SK-MEL-5 (cell line): ENCODE data around the gene TMEM255B. TPM values are rescaled to one million over a fixed set of nuclear protein-coding genes. Genes with fewer than 3 reads are reported as not detected.
A peak's percentile ranks its signal among the peaks of the same experiment; 100 is the strongest.
"Not testable (repeated sequence)": the region's sequence is repeated elsewhere in the genome, so short reads cannot be mapped to it uniquely, and the experiment has no call there.

Experiments
- DNase-seq: peaks from one replicate; pipeline ENCODE4 v3.0.0-alpha.2; 2016; ENCODE audit warnings: low read depth, low spot score
- in situ Hi-C: cut with HindIII; loops from 2 replicates; pipeline ENCODE4 v1.10.0; 2016; ENCODE audit warnings: low sequenced_read_pairs, high pct_unique_total_duplicates, low pct_unique_long_range_greater_than_20kb
- total RNA-seq: library from RNA; depleted of rRNA; stranded (reverse); fragments of >200 nt; shearing (Covaris generic); gene quantifications from 2 replicates; pipeline ENCODE4 v1.2.3, GENCODE V29; 2014

The TMEM255B gene
- total RNA-seq, 1 experiment from 2014 or later = 0.48 TPM

DNA sequence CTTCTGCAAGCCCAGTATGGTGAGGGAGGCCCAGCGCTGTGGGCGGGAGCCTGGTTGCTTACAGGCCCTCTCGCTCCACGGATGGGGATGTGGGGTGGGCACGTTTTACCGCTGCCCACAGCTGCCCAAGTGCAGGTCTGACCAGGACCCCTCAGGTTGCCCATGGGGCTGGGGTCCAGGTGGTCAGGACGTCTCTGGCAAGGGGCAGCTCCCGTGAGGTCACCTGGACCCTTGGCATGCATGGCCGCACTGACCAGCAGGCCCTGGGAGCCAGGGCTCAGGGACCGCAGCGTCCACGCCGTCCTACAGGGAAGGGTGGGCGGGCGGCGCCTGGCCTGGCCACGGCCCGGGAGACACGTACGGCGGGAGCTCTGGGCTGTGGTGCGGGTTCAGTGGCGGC, 72.0 kb downstream of the TMEM255B start:
- in situ Hi-C loops = no loop called here
- DNase-seq = no peak

DNA sequence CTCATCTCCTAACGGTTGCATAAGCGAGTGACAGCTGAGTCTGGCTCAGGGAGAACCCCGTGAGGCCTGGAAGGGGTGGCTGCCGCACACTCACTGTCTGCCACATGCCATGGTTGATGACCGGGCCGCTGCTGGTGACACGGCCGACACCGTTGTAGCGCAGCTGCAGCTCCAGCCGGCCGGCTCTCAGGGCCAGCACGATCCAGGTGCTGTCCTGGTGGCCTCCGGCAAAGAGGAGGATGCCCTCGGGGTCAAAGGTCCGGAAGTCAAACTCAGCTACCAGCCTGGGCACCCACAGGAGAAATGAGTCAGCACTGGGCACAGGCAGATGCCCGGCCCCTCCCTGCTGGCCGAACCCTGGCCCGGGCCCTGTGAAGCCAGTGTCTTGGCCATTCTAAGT, 73.2 kb downstream of the TMEM255B start:
- in situ Hi-C loops = no loop called here
- DNase-seq = no peak

DNA sequence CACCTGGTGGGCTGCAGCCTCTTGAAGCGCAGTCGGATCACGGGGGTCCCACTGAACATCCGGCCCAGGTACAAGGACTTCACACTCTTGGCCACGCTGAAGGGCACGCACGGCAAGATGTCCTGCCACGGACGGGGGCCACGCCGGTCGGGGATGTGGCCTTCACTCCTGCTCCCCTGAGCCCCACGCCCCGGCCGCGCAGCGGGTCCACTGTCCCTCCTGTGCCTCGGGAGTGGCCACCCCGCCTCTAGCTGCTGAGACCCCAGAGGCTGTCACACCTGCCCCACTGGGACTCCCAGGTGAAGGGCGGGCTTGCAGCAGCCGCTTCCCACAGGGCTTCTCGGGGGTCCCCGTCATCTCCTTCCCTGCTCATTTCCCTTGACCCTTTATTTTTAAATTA, 73.6 kb downstream of the TMEM255B start:
- no peak for DNase-seq

DNA sequence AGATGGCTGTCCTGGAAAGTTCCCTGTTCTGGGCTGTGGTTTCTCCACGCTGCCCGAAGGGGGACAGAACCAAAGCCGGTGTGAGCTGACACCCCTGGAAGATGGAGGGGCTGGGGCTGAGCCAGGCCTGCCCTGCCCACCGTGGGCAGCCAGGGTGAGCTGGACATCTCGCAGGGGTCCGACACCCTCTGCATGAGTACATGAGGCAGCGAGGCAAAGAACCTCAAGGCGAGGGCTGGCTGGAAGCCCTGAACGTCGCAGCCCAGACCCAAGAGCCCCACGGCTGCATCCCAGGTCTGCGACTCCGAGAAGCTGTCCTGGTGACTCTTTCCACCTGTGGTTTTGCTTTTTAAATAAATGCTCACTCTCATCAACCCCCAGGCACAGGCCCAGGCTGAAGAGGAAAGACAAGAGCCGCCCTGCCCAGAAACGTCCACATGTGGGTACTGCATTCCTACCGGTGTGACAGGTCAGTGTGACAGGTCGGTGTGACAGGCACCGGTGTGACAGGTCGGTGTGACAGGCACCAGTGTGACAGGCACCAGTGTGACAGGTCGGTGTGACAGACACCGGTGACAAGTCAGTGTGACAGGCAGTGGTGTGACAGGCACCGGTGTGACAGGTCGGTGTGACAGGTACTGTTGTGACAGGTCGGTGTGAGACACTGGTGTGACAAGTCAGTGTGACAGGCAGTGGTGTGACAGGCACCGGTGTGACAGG, 74.2 kb downstream of the TMEM255B start:
- DNase-seq = no peak
- in situ Hi-C loops = no loop called here

More for the DNA sequence above, 73.6 kb downstream of the TMEM255B start:
- in situ Hi-C loops = no loop called here

DNA sequence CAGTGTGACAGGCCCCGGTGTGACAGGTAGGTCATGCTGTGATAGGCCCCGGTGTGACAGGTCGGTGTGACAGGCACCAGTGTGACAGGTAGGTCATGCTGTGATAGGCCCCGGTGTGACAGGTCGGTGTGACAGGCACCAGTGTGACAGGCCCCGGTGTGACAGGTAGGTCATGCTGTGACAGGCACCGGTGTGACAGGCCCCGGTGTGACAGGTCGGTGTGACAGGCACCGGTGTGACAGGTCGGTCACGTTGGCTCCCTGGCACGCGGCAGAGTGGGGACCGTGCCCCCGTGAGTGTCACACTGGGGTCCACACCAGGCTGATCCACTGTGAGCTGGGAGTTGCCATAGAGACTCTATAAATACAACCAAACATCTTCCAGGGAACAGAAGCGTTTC, 75.0 kb downstream of the TMEM255B start:
- DNase-seq, in situ Hi-C loops: not testable (repeated sequence)

DNA sequence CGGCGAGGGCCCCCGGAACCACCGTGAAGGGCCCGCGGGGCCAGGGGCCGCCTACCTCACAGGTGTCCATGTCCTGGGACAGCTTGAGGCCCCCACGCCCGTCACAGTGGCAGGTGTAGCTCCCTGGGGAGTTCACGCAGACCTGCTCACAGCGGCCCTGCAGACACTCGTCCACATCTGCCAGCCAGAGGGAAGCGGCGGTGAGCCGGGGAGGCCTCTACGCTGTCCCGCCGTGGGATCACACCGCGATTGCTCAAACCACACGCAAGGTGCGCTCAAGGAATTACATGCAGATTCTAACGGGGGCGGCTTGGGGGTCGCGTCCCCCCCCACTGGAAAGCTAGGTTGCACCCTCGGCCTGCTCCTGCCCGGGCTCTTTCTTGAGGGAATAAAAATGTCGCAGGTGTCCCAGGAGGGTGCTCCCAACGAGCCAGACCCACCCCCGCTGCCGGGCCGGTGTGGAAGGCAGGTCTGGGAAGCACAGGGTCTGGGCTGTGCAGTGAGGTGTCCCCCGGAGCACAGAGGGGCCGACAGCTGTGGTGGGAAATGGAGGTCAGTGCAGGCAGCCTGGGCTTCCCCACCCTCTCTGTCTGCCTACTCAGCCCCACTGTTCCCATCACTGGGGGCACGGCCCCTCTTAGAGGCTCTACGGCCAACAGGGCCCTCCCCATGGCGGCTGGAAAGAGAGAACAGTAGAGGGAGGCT, 75.6 kb downstream of the TMEM255B start:
- in situ Hi-C loops = no loop called here
- DNase-seq = no peak

DNA sequence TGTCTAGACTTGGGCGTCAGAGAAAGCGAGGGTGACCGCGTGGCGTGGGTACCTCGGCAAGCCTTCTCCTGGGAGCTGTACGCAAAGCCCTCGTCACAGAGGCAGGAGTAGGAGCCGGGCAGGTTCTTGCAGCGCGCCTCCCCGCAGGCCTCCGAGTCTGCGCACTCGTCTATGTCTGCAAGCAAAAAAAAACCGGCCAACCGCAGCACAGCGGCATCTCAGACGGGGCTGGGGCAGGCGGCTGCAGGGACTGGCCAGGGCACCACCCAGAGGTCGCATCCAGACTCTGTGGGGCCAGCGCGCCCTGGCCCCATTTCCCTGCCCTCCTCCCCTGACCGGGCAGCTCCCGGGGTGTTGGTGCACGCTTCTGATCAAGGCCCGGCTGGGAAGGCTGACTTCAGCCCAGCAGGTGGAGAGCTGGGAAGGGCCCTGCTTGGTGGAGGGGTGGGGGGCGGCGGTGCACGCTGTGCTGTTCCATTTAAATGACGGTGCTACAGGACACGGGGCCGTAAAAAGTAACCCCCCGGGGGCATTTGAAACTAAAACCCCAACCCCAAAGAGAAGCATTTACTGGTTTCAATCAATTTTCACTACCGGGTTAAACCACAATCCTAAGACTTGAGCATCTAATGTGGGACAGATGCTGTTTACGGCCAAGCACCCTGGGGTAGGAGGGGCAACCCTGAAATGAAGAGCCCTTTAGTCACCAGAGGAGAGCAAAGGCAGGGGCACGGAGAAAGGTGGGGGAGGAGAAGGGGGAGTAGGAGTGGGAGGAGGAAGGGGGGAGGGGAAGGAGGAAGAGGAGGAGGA, 76.6 kb downstream of the TMEM255B start:
- DNase-seq = no peak
- in situ Hi-C loops = no loop called here

DNA sequence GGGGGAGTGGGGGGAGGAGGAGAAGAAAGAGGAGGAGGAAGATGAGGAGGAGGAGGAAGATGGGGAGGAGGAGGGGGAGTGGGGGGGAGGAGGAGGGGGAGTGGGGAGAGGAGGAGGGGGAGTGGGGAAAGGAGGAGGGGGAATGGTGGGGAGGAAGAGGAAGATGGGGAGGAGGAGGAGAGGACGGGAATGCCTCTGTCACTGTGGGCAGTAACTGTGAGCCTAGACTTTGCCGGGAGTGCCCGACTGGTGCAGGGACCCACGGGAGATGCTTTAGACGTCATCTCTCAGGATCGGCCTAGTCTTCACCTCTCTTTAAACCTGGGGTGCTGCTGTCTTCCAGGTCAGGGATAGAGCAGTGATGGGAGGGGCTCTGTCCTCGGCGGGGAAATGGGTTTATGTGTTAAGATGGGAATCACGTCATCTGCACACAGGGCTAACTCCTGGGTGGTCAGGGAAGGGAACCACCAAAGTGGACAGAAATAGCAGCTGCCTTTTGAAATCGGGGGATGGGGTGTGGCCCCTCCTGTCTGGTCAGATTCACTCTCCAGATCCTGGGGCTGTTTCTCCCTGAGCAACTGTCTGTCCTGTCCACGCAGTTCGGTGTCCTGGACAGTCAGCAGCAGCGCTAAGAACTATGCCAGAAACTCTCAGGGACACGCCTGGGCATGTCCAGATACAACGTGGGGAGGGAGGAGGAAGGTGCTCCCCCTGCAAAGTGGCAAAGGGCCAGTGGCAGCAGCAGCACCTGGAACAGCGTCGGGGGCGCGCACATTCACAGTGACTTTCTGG, 77.9 kb downstream of the TMEM255B start:
- in situ Hi-C loops = no loop called here
- DNase-seq = peak; percentile 40

DNA sequence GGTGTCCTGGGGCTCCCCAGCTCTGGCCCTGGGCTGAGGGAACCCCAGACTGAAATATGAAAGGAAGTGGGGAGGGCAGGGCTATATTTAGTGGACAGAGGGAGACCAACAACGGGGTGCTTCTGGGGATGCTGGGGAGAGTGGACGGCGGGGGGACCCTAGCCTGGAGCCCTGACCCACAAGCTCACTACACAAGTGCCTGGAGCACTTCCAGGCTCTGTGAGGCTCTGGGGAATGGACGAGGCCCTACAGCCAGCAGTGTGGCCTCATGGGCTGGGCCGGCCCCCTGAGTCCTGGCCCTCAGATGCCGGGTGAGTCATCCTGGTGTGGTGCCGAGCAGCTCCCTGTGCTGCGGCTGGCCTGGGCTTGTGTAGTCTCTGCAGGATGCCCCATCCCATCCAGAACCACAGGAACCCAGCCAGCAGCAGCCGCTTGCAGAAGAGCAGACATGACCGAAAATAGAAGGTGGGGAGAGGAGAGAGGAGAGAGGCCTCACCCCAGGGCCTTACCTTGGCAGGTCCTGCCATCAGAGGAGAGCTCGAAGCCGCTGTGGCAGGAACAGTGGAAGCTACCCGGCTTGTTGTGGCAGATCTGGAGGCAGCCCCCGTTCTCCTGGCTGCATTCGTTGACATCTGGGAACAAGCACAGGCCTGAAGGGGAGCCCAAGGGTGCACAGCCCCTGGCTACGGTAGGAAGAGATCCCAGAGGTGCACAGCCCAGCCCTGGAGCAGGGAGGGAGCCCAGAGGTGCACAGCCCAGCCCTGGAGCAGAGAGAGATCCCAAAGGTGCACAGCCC, 78.7 kb downstream of the TMEM255B start:
- DNase-seq = peak; percentile 71
- in situ Hi-C loops = no loop called here

DNA sequence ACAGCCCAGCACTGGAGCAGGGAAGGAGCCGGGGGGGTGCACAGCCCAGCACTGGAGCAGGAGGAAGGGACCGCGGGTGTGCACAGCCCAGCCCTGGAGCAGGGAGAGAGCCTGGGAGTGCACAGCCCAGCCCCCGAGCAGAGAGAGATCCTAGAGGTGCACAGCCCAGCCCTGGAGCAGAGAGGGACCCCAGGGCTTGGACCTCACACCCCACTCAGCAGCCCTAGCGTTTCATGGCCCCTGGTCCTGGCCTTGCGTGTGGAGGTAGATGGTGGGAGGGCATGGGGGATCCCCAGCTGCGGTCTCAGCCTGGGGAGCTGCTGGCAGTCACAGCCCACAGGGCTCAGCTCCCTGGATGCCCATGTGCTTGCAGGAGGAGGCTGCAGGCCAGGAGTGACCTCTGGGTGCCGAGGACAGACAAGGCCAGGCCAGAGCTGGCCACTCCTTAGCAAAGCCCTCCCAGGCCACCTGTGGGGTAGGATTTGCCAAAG, 79.7 kb downstream of the TMEM255B start:
- DNase-seq = no peak
- in situ Hi-C loops = no loop called here

DNA sequence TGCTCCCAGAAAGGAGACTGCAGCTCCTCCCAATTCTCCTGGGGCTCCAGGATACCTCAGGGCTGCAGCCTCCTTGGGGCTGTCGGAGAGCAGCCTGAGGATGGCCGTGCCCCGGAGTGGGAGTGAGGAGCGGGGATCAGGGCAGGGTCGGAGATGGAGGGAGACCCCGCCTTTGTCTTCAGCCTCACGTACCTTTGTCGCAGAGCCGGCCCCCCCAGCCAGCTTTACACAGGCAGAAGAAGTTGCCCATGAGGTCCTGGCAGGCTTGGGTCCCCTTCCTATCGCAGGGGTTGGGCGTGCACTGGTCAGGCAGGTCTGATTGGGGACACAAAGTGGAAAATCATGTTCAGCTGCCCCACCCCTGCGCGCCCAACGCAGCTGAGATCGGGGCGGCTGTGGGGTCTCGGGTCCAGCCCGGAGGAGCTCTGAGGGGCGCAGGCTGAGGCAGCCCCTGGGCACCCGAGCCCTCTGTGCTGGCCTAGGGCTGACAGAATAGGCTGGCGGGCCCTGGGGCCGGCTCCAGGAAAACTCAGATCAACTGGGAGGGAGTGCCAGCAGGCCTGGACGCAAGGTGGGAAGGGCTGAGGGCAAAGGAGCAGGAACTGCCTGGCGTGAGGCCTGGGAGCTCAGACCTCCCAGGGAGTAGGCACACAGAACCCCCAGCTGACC, 80.6 kb downstream of the TMEM255B start:
- in situ Hi-C loops = no loop called here

DNA sequence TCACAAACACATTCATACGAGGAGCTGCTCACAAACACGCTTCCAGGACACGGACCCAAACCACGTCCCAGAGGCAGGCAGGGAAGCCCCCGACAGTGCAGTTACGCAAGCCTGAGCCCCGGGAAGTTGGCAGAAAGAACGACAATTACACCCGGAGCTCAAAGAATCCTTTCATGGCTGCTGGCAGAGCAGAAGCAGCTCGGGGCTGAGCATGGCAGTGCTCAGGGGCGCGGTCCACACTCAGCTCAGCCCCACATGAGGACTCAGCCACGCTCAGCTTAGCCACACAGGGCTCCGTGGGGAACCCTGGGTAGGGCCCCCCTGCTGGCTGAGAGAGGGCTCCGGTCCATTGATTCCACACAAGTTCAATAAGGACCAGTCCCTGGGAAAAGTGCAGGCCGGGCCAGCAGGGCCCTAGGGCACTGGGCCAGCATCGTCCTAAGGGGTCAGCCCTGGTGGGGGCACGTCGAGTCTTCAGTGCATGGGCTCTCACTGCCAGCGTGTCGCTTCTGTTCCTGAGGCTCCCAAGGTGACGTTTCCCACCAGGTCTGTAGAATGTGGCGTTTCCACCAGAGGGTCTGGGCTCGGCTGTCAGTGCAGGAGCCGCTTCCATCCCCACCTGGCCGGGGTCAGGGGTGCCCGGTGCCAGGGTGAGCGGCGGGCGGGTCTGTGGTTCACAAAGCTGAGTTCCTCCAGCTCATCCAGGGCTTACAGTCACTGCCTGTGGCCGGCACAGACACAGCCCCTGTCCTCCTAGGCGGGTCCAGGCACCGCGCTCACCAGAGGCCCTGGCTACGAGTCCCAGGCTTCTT, 81.7 kb downstream of the TMEM255B start:
- in situ Hi-C loops = no loop called here
- no peak for DNase-seq

More for the DNA sequence above, 80.6 kb downstream of the TMEM255B start:
- DNase-seq = no peak

DNA sequence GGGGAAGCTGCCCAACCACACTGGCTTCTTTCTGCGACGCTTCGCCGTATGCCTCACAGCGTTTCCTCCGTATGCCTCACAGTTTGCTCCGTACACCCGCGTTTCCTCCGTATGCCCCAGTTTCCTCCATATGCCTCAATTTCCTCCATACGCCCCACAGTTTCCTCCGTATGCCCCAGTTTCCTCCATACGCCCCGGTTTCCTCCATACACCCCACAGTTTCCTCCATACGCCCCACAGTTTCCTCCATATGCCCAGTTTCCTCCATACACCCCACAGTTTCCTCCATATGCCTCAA, 82.3 kb downstream of the TMEM255B start:
- DNase-seq = no peak
- in situ Hi-C loops = no loop called here

DNA sequence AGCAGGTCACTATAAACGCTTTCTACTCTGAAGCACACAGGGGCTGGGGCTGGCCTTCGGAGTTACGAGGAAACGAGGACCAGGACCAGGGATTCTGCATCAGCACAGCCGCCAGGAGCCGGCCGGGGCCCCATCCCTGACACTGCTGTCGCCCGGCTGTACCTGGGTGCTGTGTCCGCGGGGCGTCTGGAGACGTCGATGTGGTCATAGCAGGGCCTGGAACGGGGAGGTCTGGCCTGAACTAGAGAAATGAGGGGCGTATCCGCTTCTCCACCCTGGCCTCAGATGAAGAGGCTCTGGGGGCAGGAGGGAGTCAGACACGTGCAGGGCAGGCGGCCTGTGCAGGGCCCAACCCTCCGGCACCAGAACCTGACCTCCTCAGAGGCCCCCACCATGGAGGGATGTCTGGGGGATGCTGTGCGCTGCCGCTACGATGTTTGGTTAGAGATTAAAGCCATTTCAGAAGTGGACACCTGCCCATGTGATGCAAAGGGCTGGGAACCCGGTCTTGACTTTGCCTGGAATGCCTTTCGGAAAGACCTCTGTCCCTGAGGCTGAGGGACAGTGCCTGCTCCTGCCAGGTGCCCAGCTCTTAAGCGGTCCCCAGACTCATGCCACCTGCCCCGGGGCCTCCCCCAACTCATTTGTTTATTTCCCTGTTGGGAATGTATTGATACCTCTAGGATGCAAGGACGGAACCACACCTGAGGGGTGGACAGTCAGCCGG, 83.5 kb downstream of the TMEM255B start:
- in situ Hi-C loops = no loop called here
- no peak for DNase-seq

DNA sequence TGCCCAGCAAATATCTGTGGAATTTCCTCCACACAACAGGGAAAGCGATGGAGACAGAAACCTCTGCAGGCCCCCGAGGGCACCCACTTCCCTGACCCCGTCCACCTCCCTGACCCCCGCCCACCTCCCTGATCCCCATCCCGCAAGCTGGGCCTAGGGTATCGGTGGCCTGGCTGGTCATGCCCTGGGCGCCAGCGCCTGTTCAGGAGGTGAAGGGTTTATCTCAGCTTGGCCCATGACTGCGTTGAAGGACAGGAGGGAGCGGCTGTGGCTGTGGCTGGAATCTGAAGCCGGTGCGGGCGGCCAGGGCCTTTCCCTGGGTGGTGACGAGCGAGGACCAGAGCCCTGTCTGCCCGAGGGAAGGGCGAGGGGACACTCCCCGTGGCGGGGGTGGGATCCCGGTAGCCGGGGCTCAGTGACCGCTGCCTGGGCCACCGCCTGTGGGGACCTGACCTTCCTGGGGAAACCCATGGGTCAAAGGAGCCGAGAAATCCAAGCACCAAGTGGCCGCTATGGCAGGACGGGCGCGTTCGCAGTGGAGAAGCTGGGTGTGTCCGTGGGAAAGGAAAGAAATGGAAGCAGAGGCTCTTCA, 84.1 kb downstream of the TMEM255B start:
- DNase-seq = no peak
- in situ Hi-C loops = no loop called here
